Sigmoid colon (tissue), 4 donors: ENCODE results near the gene ABLIM2.

Source experiments
- POLR2A ChIP-seq, 2 donors: fragments of 450-650 bp; IDR thresholded peaks; one replicate each; pipeline ENCODE4 v1.6.1; 2016; ENCODE audit warnings: antibody characterized with exemption in 2 of 2, mild to moderate bottlenecking in 2 of 2, moderate library complexity in 2 of 2
- POLR2AphosphoS5 ChIP-seq, 4 donors: sonication (generic); formaldehyde crosslinking; IDR thresholded peaks; one replicate each; pipeline ENCODE4 v1.6.1; 2017; ENCODE audit warnings: antibody characterized with exemption in 4 of 4
- TF ChIP-seq, protein P1 (sequence below), 4 experiments: fragments of 450-650 bp in 3 of 4; fragments of 200-600 bp in 1 of 4; IDR thresholded peaks; one replicate each; pipeline ENCODE4 v1.5.1; 2016 to 2019; ENCODE audit warnings: antibody characterized with exemption in 4 of 4, mild to moderate bottlenecking in 3 of 4, moderate library complexity in 2 of 4

DNA sequence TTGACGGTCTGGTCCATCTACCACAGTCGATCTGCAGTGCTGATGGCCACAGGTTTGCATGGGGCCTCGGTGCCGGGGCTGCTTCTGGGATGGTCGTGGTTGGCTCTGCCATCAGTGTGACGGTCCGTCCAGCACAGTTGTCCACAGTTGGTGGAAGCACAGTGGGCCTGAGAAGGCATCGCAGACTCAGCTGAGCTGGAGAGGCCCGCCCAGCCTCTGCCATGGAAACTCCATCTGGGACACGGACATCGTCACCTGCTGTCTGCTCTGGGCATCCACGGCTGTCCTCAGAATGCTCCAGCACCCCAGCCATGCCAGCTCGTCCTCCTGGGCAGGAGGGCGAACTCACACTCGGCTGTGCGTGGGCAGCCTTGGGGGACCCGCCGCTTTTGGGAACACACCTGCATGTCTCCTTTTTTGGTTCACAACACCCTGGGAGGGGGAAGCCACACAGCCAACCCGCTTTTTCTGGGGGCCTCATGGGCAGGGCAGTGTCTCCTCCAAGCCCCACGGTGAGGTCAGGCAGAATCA is 33.0 kb downstream of the ABLIM2 start:
- TF ChIP-seq POLR2AphosphoS5 (IDR thresholded peaks at IDR 0.05) (no peak), POLR2A (IDR thresholded peaks at IDR 0.05) (no peak)
- TF ChIP-seq, protein P1, sequence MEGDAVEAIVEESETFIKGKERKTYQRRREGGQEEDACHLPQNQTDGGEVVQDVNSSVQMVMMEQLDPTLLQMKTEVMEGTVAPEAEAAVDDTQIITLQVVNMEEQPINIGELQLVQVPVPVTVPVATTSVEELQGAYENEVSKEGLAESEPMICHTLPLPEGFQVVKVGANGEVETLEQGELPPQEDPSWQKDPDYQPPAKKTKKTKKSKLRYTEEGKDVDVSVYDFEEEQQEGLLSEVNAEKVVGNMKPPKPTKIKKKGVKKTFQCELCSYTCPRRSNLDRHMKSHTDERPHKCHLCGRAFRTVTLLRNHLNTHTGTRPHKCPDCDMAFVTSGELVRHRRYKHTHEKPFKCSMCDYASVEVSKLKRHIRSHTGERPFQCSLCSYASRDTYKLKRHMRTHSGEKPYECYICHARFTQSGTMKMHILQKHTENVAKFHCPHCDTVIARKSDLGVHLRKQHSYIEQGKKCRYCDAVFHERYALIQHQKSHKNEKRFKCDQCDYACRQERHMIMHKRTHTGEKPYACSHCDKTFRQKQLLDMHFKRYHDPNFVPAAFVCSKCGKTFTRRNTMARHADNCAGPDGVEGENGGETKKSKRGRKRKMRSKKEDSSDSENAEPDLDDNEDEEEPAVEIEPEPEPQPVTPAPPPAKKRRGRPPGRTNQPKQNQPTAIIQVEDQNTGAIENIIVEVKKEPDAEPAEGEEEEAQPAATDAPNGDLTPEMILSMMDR (IDR thresholded peaks at IDR 0.05): no peak
